ENCODE measurements around the gene HGFAC. TPM values are rescaled to one million over a fixed set of nuclear protein-coding genes. Genes with fewer than 3 reads are reported as not detected.

The HGFAC gene
- total RNA-seq, 4 donors from 2014 or later, result not detected

DNA sequence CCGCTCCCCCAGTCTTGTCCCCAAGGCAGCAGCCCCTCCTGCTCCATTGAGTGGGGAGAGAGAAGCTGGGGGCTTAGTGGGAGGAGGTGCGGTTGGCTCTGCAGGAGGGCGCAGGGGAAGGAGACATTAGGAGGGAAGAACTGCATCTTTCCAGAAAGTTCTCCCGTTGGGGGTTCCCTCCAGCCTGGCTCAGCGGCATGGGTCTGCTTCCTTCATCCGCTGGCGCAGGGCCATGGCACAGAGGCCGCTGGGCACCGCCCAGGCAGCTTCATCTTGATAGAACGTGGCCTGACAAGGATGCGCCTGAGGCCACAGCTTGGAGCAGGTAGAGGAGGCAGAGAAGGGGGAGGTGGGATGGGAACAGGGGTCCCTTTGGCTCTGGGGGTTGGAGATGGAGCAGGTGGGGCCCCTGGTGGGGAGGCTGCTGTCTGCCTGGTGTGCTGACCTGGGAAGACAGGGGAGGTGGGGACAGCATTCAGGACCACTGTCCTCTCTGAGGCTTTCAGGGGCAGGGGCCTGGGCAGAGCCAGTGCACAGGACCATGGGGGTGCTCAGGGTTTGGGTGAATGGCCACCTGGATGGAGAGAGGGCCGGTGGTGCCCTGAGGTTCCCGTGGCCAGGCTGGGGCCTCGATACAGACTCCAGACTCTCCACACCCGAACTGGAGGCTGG is 33.4 kb downstream of the HGFAC start:
- WGBS, result 71% methylated on average over 8 of the region's 15 CpGs
- no peak for DNase-seq (ENCODE audit: low spot score in 2 of 2)
- peaks cover 87% of the 10 kb centered on the region for H3K27me3 ChIP-seq
- no peak overlapping the region for H3K27ac ChIP-seq
- no peaks in the 10 kb centered on the region for H3K9me3 ChIP-seq
- H3K4me1 ChIP-seq, result no peaks in the 10 kb centered on the region
- TF ChIP-seq EP300 (IDR thresholded peaks at IDR 0.05), result no peak
- TF ChIP-seq, protein P1, sequence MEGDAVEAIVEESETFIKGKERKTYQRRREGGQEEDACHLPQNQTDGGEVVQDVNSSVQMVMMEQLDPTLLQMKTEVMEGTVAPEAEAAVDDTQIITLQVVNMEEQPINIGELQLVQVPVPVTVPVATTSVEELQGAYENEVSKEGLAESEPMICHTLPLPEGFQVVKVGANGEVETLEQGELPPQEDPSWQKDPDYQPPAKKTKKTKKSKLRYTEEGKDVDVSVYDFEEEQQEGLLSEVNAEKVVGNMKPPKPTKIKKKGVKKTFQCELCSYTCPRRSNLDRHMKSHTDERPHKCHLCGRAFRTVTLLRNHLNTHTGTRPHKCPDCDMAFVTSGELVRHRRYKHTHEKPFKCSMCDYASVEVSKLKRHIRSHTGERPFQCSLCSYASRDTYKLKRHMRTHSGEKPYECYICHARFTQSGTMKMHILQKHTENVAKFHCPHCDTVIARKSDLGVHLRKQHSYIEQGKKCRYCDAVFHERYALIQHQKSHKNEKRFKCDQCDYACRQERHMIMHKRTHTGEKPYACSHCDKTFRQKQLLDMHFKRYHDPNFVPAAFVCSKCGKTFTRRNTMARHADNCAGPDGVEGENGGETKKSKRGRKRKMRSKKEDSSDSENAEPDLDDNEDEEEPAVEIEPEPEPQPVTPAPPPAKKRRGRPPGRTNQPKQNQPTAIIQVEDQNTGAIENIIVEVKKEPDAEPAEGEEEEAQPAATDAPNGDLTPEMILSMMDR (IDR thresholded peaks at IDR 0.05), result no peak
- no peak for TF ChIP-seq POLR2A (IDR thresholded peaks at IDR 0.05)
- TF ChIP-seq POLR2AphosphoS5 (IDR thresholded peaks at IDR 0.05), result no peak
- no peak overlapping the region for H3K4me3 ChIP-seq
- H3K36me3 ChIP-seq, result no peaks in the 10 kb centered on the region

DNA sequence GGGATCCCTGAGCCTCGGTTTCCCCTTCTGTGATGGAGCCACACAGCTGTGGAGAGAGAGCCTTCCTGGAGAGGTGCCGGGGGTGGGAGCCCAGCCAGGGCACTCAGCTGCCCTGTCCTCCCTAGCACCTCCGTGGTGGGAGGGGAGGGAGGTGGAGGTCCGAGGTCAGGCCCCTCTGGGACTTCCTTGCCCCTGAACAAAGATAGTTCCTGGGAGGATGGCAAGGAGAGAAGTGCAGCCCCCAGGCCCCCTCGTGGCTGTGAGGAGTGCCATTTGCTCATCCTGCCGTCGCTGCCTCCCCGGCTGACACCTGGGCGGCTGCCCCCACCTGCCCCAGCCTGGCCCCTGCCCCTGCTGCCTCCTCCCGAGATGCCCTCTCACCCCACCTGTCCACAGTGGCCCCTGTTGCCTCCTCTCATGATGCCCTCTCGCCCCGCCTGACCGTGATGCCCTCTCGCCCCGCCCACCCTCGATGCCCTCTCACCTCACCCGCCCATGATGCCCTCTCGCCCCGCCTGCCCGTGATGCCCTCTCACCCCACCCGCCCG is 34.0 kb downstream of the HGFAC start:
- no peak overlapping the region for H3K4me3 ChIP-seq
- no peak for DNase-seq (ENCODE audit: low spot score in 2 of 2)
- H3K36me3 ChIP-seq, result no peaks in the 10 kb centered on the region
- 83% methylated on average over 19 of the region's 22 CpGs for WGBS
- no peaks in the 10 kb centered on the region for H3K4me1 ChIP-seq
- no peaks in the 10 kb centered on the region for H3K9me3 ChIP-seq
- peaks cover 90% of the 10 kb centered on the region for H3K27me3 ChIP-seq
- TF ChIP-seq POLR2AphosphoS5 (IDR thresholded peaks at IDR 0.05) (no peak), POLR2A (IDR thresholded peaks at IDR 0.05) (no peak), EP300 (IDR thresholded peaks at IDR 0.05) (no peak)
- TF ChIP-seq, protein P1 (IDR thresholded peaks at IDR 0.05), result no peak
- no peak overlapping the region for H3K27ac ChIP-seq

- no peak overlapping the region for H3K27ac ChIP-seq
- no peak overlapping the region for H3K4me3 ChIP-seq
- TF ChIP-seq, protein P1 (IDR thresholded peaks at IDR 0.05), result no peak
- TF ChIP-seq POLR2AphosphoS5 (IDR thresholded peaks at IDR 0.05) (no peak), POLR2A (IDR thresholded peaks at IDR 0.05) (no peak), EP300 (IDR thresholded peaks at IDR 0.05) (no peak)
- H3K4me1 ChIP-seq, result no peaks in the 10 kb centered on the region
- no peak for DNase-seq (ENCODE audit: low spot score in 2 of 2)
- no peaks in the 10 kb centered on the region for H3K9me3 ChIP-seq
- peaks cover 90% of the 10 kb centered on the region for H3K27me3 ChIP-seq
- 88% methylated on average over 12 of the region's 22 CpGs for WGBS
- H3K36me3 ChIP-seq, result no peaks in the 10 kb centered on the region
Observed at GRCh38 chr4:3476341-3476747, 34.6 kb downstream of the HGFAC start.

GRCh38 chr4:3476936-3477749 is 35.4 kb downstream of the HGFAC start:
- TF ChIP-seq POLR2AphosphoS5 (IDR thresholded peaks at IDR 0.05) (no peak), EP300 (IDR thresholded peaks at IDR 0.05) (no peak), POLR2A (IDR thresholded peaks at IDR 0.05) (no peak)
- TF ChIP-seq, protein P1 (IDR thresholded peaks at IDR 0.05), result no peak
- H3K27me3 ChIP-seq, result peaks cover 86% of the 10 kb centered on the region
- H3K4me3 ChIP-seq, result no peak overlapping the region
- WGBS, result 90% methylated on average over 10 of the region's 27 CpGs
- H3K27ac ChIP-seq, result no peak overlapping the region
- H3K9me3 ChIP-seq, result no peaks in the 10 kb centered on the region
- no peaks in the 10 kb centered on the region for H3K4me1 ChIP-seq
- DNase-seq (ENCODE audit: low spot score in 2 of 2), result no peak
- no peaks in the 10 kb centered on the region for H3K36me3 ChIP-seq

Measured in suprapubic skin (tissue), 4 donors.